Mesenchymal stem cell (in vitro differentiated cells and primary cell): ENCODE measurements around the gene LBX2.
A peak's percentile ranks its signal among the peaks of the same experiment; 100 is the strongest.
"Not testable (repeated sequence)": the region's sequence is repeated elsewhere in the genome, so short reads cannot be mapped to it uniquely, and the experiment has no call there.

Experiments used
- DNase-seq: peaks from one replicate; pipeline ENCODE4 v3.0.0-alpha.2; 2013
- H2AFZ ChIP-seq: one replicate; pipeline ENCODE4 v1.6.1; 2013; ENCODE audit warnings: low read depth, mild to moderate bottlenecking, control low read depth, inconsistent platforms, low read length, moderate library complexity
- H2AK5ac ChIP-seq: 2 replicates; pipeline ENCODE4 v1.6.1; 2013; ENCODE audit warnings: low read length, moderate library complexity, mild to moderate bottlenecking, inconsistent platforms; ENCODE audit not compliant: severe bottlenecking
- H2BK120ac ChIP-seq: one replicate; pipeline ENCODE4 v1.6.1; 2013; ENCODE audit warnings: low read depth, mild to moderate bottlenecking, inconsistent platforms, low read length, moderate library complexity
- H2BK12ac ChIP-seq, 2 experiments: one replicate each; pipeline ENCODE4 v1.6.1; 2013; ENCODE audit warnings: inconsistent platforms in 2 of 2, low read length in 2 of 2, mild to moderate bottlenecking in 2 of 2, moderate library complexity in 2 of 2, control low read depth in 1 of 2
- H2BK15ac ChIP-seq: one replicate; pipeline ENCODE4 v1.6.1; 2013; ENCODE audit warnings: mild to moderate bottlenecking, low read depth, inconsistent platforms; ENCODE audit not compliant: poor library complexity, severe bottlenecking
- H2BK5ac ChIP-seq: 2 replicates; pipeline ENCODE4 v1.6.1; 2013; ENCODE audit warnings: low read depth, mild to moderate bottlenecking, low read length, control low read depth, inconsistent platforms; ENCODE audit not compliant: poor library complexity, severe bottlenecking
- H3K14ac ChIP-seq, 2 experiments: one replicate each; pipeline ENCODE4 v1.6.1; 2013; ENCODE audit warnings: inconsistent platforms in 2 of 2, low read length in 2 of 2, control low read depth in 1 of 2, mild to moderate bottlenecking in 1 of 2, moderate library complexity in 1 of 2
- H3K18ac ChIP-seq, 2 experiments: one replicate each; pipeline ENCODE4 v1.6.1; 2013; ENCODE audit warnings: inconsistent platforms in 2 of 2, low read length in 2 of 2, control low read depth in 1 of 2, low read depth in 1 of 2, mild to moderate bottlenecking in 1 of 2
- H3K23ac ChIP-seq, 2 experiments: one replicate each; pipeline ENCODE4 v1.6.1; 2013; ENCODE audit warnings: inconsistent platforms in 2 of 2, low read length in 2 of 2, mild to moderate bottlenecking in 2 of 2, moderate library complexity in 2 of 2, control low read depth in 1 of 2
- H3K27ac ChIP-seq: 2 replicates; pipeline ENCODE4 v1.5.1; 2013; ENCODE audit warnings: mild to moderate bottlenecking, moderate library complexity, low read length, control low read depth, inconsistent platforms; ENCODE audit not compliant: poor library complexity, severe bottlenecking
- H3K27me3 ChIP-seq, 2 experiments: 2 replicates each; pipeline versions ENCODE4 v1.6.1 to v1.7.0; 2013; ENCODE audit warnings: low read length in 2 of 2, mild to moderate bottlenecking in 2 of 2, moderate library complexity in 2 of 2, control low read depth in 1 of 2, inconsistent platforms in 1 of 2; ENCODE audit not compliant: control insufficient read depth in 1 of 2, insufficient read depth in 1 of 2
- H3K36me3 ChIP-seq, 2 experiments: 2 replicates each; pipeline versions ENCODE4 v1.6.1 to v1.7.0; 2013; ENCODE audit warnings: low read length in 2 of 2, control low read depth in 1 of 2, inconsistent platforms in 1 of 2, low read depth in 1 of 2, mild to moderate bottlenecking in 1 of 2; ENCODE audit not compliant: insufficient read depth in 2 of 2, control insufficient read depth in 1 of 2
- H3K4ac ChIP-seq, 2 experiments: one replicate each; pipeline ENCODE4 v1.6.1; 2013; ENCODE audit warnings: inconsistent platforms in 2 of 2, low read length in 2 of 2, mild to moderate bottlenecking in 2 of 2, moderate library complexity in 2 of 2, control low read depth in 1 of 2, low read depth in 1 of 2
- H3K4me1 ChIP-seq: 2 replicates; pipeline ENCODE4 v1.6.1; 2013; ENCODE audit warnings: low read depth, low read length, control low read depth; ENCODE audit not compliant: control insufficient read depth, insufficient read depth
- H3K4me2 ChIP-seq: 2 replicates; pipeline ENCODE4 v1.6.1; 2013; ENCODE audit warnings: low read length, mild to moderate bottlenecking, inconsistent platforms; ENCODE audit not compliant: poor library complexity, severe bottlenecking
- H3K4me3 ChIP-seq, 2 experiments: 2 replicates each; pipeline versions ENCODE4 v1.5.1 to v1.7.0; 2013; ENCODE audit warnings: low read length in 2 of 2, mild to moderate bottlenecking in 2 of 2, control low read depth in 1 of 2, low read depth in 1 of 2; ENCODE audit not compliant: insufficient read depth in 1 of 2
- H3K79me1 ChIP-seq: replicated peaks from 2 replicates; pipeline ENCODE4 v1.6.1; 2013; ENCODE audit warnings: mild to moderate bottlenecking, control low read depth, low read length, inconsistent platforms; ENCODE audit not compliant: poor library complexity, severe bottlenecking
- H3K9ac ChIP-seq: 2 replicates; pipeline ENCODE4 v1.7.0; 2013; ENCODE audit warnings: mild to moderate bottlenecking, low read length, moderate library complexity
- H3K9me3 ChIP-seq: 2 replicates; pipeline ENCODE4 v1.7.0; 2013; ENCODE audit warnings: mild to moderate bottlenecking, low read length; ENCODE audit not compliant: control insufficient read depth
- H4K8ac ChIP-seq: one replicate; pipeline ENCODE4 v1.6.1; 2013; ENCODE audit warnings: inconsistent platforms, mild to moderate bottlenecking, low read length, moderate library complexity
- H4K91ac ChIP-seq: one replicate; pipeline ENCODE4 v1.6.1; 2013; ENCODE audit warnings: mild to moderate bottlenecking, low read length, inconsistent platforms
- WGBS: methylation state at CpG from one replicate; pipeline ENCODE4 v1.1.7; 2013; ENCODE audit warnings: mixed read lengths; 5-methylcytosine and 5-hydroxymethylcytosine counted together

The LBX2 gene

GRCh38 chr2:74472945-74473258 lies 26.5 kb downstream of the LBX2 start:
- no peak overlapping the region for H2BK120ac ChIP-seq
- no peak overlapping the region for H2BK15ac ChIP-seq
- peaks cover 10% of the 10 kb centered on the region for H3K79me1 ChIP-seq
- peak overlapping the region; percentile 83 for H2AFZ ChIP-seq
- peak overlapping the region; percentile 86 for H3K9ac ChIP-seq
- WGBS = 39% methylated on average over 6 of the region's 7 CpGs
- H4K91ac ChIP-seq = peak overlapping the region; percentile 88
- no peaks in the 10 kb centered on the region for H3K9me3 ChIP-seq
- H4K8ac ChIP-seq = peak overlapping the region; percentile 98
- no peak overlapping the region for H3K23ac ChIP-seq
- H2BK5ac ChIP-seq = no peak overlapping the region
- peak overlapping the region; percentile 89 for H3K4me2 ChIP-seq
- peak overlapping the region in 1 of 2 experiments; percentile 61 for H3K14ac ChIP-seq
- H3K36me3 ChIP-seq = peaks cover 27 to 33% of the 10 kb centered on the region in 2 experiments
- H3K4me3 ChIP-seq = peak overlapping the region in 1 of 2 experiments; percentile 79
- peak overlapping the region; percentile 73 to 96 for H3K4ac ChIP-seq
- H2AK5ac ChIP-seq = peak overlapping the region; percentile 49
- H3K4me1 ChIP-seq = peaks cover 11% of the 10 kb centered on the region
- H3K18ac ChIP-seq = peak overlapping the region; percentile 94 to 98
- no peaks in the 10 kb centered on the region for H3K27me3 ChIP-seq
- no peak for DNase-seq
- no peak overlapping the region for H2BK12ac ChIP-seq
- H3K27ac ChIP-seq = peak overlapping the region; percentile 95

GRCh38 chr2:74472086-74472944 lies 27.1 kb downstream of the LBX2 start, which contains the start of gene MRPL53:
TSS of gene MRPL53 (minus strand) at chr2:74472680. CDS start at chr2:74472660, 20 bp downstream.
- Histone ChIP-seq H3K27ac (peak within 1 kb of the TSS; percentile 95), H2BK5ac (no peak within 1 kb of the TSS), H4K8ac (peak within 1 kb of the TSS; percentile 98), H3K14ac (peak within 1 kb of the TSS in 1 of 2 experiments; percentile 100), H2BK15ac (no peak within 1 kb of the TSS), H3K4me2 (peak within 1 kb of the TSS; percentile 89), H3K9me3 (no peaks in the 10 kb centered on the region), H3K79me1 (peaks cover 6% of the 10 kb centered on the region), H2AK5ac (peak within 1 kb of the TSS; percentile 78), H3K4me1 (peaks cover 11% of the 10 kb centered on the region), H3K36me3 (peaks cover 23 to 29% of the 10 kb centered on the region in 2 experiments), H3K4ac (peak within 1 kb of the TSS; percentile 73 to 99), H3K18ac (peak within 1 kb of the TSS; percentile 98 to 100), H2AFZ (peak within 1 kb of the TSS; percentile 94), H3K4me3 (peak within 1 kb of the TSS; percentile 79 to 89), H2BK12ac (peak within 1 kb of the TSS in 1 of 2 experiments; percentile 33), H4K91ac (peak within 1 kb of the TSS; percentile 88), H3K27me3 (no peaks in the 10 kb centered on the region), H2BK120ac (no peak within 1 kb of the TSS), H3K9ac (peak within 1 kb of the TSS; percentile 86), H3K23ac (peak within 1 kb of the TSS in 1 of 2 experiments; percentile 100)
- peak; percentile 96 for DNase-seq
- under 1% methylated on average over 66 of the region's 66 CpGs for WGBS

DNA sequence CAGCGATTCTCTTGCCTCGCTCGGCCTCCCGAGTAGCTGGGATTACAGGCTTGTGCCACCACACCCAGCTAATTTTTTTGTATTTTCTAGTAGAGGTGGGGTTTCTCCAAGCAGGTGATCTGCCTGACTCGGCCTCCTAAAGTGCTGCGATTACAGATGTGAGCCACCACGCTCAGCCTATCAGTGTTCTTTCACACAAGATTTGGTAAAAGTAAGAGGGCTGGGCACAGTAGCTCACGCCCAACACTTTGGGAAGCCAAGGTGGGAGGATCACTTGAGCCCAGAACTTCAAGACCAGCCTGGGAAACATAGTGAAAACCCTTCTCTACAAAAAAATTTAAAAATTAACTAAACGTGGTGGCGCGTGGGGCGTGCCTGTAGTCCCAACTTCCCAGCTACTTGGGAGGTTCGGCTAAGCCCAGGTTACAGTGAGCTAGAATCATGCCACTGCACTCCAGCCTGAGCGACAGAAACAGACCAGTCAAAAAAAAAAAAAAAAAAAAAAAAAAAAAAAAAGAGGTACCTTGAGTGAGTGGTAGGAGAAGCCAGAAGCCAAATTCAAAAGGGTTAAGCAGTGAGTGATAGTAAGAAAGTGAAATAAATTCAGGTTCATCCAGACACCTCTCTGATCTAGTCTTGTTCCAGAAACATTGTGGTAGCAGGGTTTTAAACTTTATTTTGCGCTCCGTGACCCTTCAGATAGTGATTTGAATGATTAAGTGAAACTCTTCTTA lies 27.9 kb downstream of the LBX2 start:
- H3K4me1 ChIP-seq = peaks cover 11% of the 10 kb centered on the region

DNA sequence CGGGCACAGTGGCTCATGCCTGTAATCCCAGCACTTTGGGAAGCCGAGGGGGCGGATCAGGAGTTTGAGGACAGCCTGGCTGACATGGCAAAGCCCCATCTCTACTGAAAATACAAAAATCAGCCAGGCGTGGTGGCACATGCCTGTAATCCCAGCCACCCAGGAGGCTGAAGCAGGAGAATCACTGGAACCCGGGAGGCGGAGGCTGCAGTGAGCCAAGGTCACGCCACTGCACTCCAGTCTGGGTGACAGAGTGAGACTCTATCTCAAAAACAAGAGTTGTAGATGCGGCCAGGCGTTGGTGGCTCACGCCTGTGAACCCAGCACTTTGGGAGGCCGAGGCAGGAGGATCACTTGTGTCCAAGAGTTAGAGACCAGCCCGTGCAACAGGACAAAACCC lies 28.7 kb downstream of the LBX2 start:
- not testable (repeated sequence) for H4K8ac ChIP-seq, H3K27me3 ChIP-seq, H2AFZ ChIP-seq, H3K9me3 ChIP-seq, H3K27ac ChIP-seq, H3K18ac ChIP-seq, H3K23ac ChIP-seq, H2BK5ac ChIP-seq, DNase-seq, H3K4me2 ChIP-seq, H3K4me3 ChIP-seq, H2AK5ac ChIP-seq, H2BK15ac ChIP-seq, H2BK12ac ChIP-seq, H2BK120ac ChIP-seq, H3K4ac ChIP-seq, H3K9ac ChIP-seq, H3K14ac ChIP-seq, H3K79me1 ChIP-seq, H4K91ac ChIP-seq
- WGBS = 98% methylated on average over 9 of the region's 12 CpGs
- Histone ChIP-seq H3K36me3 (peaks cover 16 to 19% of the 10 kb centered on the region in 2 experiments), H3K4me1 (peaks cover 11% of the 10 kb centered on the region)

More for the DNA sequence above, 27.9 kb downstream of the LBX2 start:
- Histone ChIP-seq H3K9me3 (no peaks in the 10 kb centered on the region), H3K36me3 (peaks cover 19 to 22% of the 10 kb centered on the region in 2 experiments), H3K14ac (peak overlapping the region in 1 of 2 experiments; percentile 100), H2AK5ac (no peak overlapping the region), H3K9ac (peak overlapping the region; percentile 86), H3K79me1 (peaks cover 4% of the 10 kb centered on the region), H4K91ac (no peak overlapping the region), H2AFZ (no peak overlapping the region), H3K4me3 (peak overlapping the region; percentile 79 to 89), H2BK5ac (no peak overlapping the region), H2BK120ac (no peak overlapping the region), H3K27ac (peak overlapping the region; percentile 95), H2BK15ac (no peak overlapping the region), H3K4me2 (peak overlapping the region; percentile 89), H3K23ac (no peak overlapping the region), H3K18ac (peak overlapping the region; percentile 56 to 100), H3K4ac (peak overlapping the region in 1 of 2 experiments; percentile 99), H2BK12ac (no peak overlapping the region), H3K27me3 (no peaks in the 10 kb centered on the region), H4K8ac (no peak overlapping the region)
- no peak for DNase-seq
- WGBS = 77% methylated on average over 9 of the region's 16 CpGs
